Osteoblast (primary cell): ENCODE results near the gene MFSD6. TPM values are rescaled to one million over a fixed set of nuclear protein-coding genes. Genes with fewer than 3 reads are reported as not detected.
"Not testable (repeated sequence)": the region's sequence is repeated elsewhere in the genome, so short reads cannot be mapped to it uniquely, and the experiment has no call there.

Experiments used
- DNase-seq: peaks from one replicate; pipeline ENCODE4 v3.0.0; 2011; ENCODE audit warnings: low spot score, mixed read lengths; ENCODE audit not compliant: insufficient read length; ENCODE audit errors: missing footprints
- H2AFZ ChIP-seq: 2 replicates; pipeline ENCODE4 v1.6.0; 2011; ENCODE audit warnings: mild to moderate bottlenecking, low read length
- H3K27ac ChIP-seq: 2 replicates; pipeline ENCODE4 v1.5.1; 2011; ENCODE audit warnings: mild to moderate bottlenecking, low read depth, low read length, moderate library complexity
- H3K27me3 ChIP-seq: 2 replicates; pipeline ENCODE4 v1.6.0; 2012; ENCODE audit warnings: mild to moderate bottlenecking, control low read depth, inconsistent platforms, low read length, moderate library complexity; ENCODE audit not compliant: insufficient read depth
- H3K36me3 ChIP-seq: 2 replicates; pipeline ENCODE4 v1.5.1; 2011; ENCODE audit warnings: mild to moderate bottlenecking, low read length, control low read depth, moderate library complexity; ENCODE audit not compliant: insufficient read depth
- H3K4me1 ChIP-seq: 2 replicates; pipeline ENCODE4 v1.5.1; 2011; ENCODE audit warnings: mild to moderate bottlenecking, low read length, control low read depth, moderate library complexity; ENCODE audit not compliant: insufficient read depth
- H3K4me2 ChIP-seq: 2 replicates; pipeline ENCODE4 v1.6.0; 2011; ENCODE audit warnings: mild to moderate bottlenecking, low read length; ENCODE audit not compliant: insufficient read depth
- H3K4me3 ChIP-seq: fragments of 200-600 bp; sonication (generic); 3 replicates; pipeline ENCODE4 v1.5.1; 2012; ENCODE audit warnings: mild to moderate bottlenecking, low read length, inconsistent platforms; ENCODE audit not compliant: insufficient read depth
- H3K79me2 ChIP-seq: 2 replicates; pipeline ENCODE4 v1.6.0; 2012; ENCODE audit warnings: mild to moderate bottlenecking, low read length, control low read depth, inconsistent platforms; ENCODE audit not compliant: insufficient read depth
- H3K9me3 ChIP-seq: 2 replicates; pipeline ENCODE4 v1.5.1; 2011; ENCODE audit warnings: low read depth, low read length, control low read depth
- H4K20me1 ChIP-seq: 2 replicates; pipeline ENCODE4 v1.6.0; 2012; ENCODE audit warnings: mild to moderate bottlenecking, low read length, control low read depth; ENCODE audit not compliant: insufficient read depth
- total RNA-seq: library from RNA; depleted of rRNA; stranded (reverse); fragments of >200 nt; gene quantifications from 2 replicates; pipeline ENCODE4 v1.2.3, GENCODE V29; 2012
- TF ChIP-seq, protein P1 (sequence below): IDR thresholded peaks from 2 replicates; pipeline ENCODE4 v1.5.1; 2011; ENCODE audit warnings: mild to moderate bottlenecking, low read depth, low read length, moderate library complexity; ENCODE audit errors: extremely low read depth

The MFSD6 gene
- total RNA-seq, 1 donor = 11.2 TPM

DNA sequence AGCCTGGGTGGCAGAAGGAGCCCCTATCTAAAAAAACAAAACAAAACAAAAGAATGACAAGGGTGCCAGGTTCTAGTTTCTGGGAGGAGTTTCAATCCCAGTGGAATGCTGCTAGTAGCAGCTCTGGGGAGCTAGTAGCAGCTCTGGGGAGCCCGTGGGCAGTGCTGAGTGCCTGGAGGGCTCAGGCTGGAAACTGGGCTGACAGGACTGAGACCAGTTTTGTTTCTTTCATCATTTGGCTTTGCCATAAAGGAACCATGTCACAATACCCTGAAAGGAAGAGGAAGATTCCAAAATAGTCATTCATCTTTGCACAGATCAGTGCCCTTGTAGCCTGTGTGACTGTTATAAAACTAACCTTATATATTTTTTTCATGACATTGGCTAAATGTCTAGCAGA, 10.6 kb downstream of the MFSD6 start:
- Histone ChIP-seq H3K79me2 (no peaks in the 10 kb centered on the region), H3K4me1 (no peaks in the 10 kb centered on the region), H3K27me3 (no peaks in the 10 kb centered on the region), H3K4me2 (no peak overlapping the region), H3K27ac (no peak overlapping the region), H2AFZ (no peak overlapping the region), H3K9me3 (no peaks in the 10 kb centered on the region), H3K36me3 (no peaks in the 10 kb centered on the region), H4K20me1 (no peaks in the 10 kb centered on the region), H3K4me3 (no peak overlapping the region)
- TF ChIP-seq, protein P1, sequence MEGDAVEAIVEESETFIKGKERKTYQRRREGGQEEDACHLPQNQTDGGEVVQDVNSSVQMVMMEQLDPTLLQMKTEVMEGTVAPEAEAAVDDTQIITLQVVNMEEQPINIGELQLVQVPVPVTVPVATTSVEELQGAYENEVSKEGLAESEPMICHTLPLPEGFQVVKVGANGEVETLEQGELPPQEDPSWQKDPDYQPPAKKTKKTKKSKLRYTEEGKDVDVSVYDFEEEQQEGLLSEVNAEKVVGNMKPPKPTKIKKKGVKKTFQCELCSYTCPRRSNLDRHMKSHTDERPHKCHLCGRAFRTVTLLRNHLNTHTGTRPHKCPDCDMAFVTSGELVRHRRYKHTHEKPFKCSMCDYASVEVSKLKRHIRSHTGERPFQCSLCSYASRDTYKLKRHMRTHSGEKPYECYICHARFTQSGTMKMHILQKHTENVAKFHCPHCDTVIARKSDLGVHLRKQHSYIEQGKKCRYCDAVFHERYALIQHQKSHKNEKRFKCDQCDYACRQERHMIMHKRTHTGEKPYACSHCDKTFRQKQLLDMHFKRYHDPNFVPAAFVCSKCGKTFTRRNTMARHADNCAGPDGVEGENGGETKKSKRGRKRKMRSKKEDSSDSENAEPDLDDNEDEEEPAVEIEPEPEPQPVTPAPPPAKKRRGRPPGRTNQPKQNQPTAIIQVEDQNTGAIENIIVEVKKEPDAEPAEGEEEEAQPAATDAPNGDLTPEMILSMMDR = no peak
- DNase-seq = no peak

DNA sequence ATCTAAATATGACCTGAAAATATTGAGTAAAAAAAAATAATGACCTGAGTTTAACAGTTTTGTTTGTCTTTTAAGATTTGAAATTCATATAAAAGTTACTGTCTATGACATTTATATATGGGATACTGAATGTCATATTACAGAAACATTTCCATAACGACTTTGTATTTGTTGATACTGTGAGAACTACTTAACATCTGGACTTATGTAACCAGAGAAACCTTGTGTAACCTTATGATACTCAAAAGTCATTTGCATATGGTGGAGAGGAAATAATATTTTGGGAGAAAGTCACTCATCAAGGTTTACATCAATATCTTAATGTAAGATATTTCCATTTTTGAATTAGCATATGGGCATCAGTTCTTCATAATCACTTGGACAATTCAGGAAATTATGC, 12.6 kb downstream of the MFSD6 start:
- DNase-seq = no peak
- Histone ChIP-seq H3K27me3 (no peaks in the 10 kb centered on the region), H3K9me3 (no peaks in the 10 kb centered on the region), H3K79me2 (no peaks in the 10 kb centered on the region), H2AFZ (no peak overlapping the region), H3K4me1 (no peaks in the 10 kb centered on the region), H3K36me3 (no peaks in the 10 kb centered on the region), H3K4me3 (no peak overlapping the region), H3K4me2 (no peak overlapping the region), H3K27ac (no peak overlapping the region), H4K20me1 (no peaks in the 10 kb centered on the region)
- TF ChIP-seq, protein P1 = no peak

DNA sequence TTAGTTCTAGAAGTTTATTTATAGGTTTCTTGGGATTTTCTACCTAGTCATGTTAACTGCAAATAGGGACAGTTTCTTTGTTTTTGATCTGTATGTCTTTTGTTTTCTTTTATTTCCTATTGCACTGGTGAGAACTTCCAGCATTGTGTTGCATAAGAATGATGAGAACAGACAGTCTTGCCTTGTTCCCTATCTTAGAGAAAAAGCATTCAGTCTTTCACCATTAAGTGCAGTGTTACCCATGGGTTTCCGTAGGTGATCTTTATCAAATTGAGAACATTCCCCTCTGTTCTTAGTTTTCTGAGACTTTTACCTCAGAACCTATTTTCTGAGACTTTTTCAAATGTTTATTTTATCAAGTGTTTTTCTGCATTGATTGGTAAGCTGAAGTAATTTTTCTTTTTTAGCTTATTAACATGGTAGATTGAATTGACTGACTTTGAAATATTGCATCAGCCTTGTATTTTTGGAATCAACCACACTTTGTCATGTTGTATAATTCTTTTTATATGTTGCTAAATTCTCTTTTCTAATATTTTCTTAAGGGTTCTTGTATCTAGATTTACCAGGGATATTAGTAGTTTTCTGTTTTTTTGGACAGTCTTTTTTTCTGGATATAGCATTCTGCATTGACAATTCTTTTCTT, 17.2 kb downstream of the MFSD6 start:
- Histone ChIP-seq H3K4me2 (no peak overlapping the region), H3K27ac (no peak overlapping the region), H3K4me1 (no peaks in the 10 kb centered on the region), H3K9me3 (no peaks in the 10 kb centered on the region), H3K36me3 (no peaks in the 10 kb centered on the region), H3K27me3 (no peaks in the 10 kb centered on the region), H4K20me1 (no peaks in the 10 kb centered on the region), H3K4me3 (no peak overlapping the region), H2AFZ (no peak overlapping the region), H3K79me2 (no peaks in the 10 kb centered on the region)
- TF ChIP-seq, protein P1 = no peak
- DNase-seq = no peak

DNA sequence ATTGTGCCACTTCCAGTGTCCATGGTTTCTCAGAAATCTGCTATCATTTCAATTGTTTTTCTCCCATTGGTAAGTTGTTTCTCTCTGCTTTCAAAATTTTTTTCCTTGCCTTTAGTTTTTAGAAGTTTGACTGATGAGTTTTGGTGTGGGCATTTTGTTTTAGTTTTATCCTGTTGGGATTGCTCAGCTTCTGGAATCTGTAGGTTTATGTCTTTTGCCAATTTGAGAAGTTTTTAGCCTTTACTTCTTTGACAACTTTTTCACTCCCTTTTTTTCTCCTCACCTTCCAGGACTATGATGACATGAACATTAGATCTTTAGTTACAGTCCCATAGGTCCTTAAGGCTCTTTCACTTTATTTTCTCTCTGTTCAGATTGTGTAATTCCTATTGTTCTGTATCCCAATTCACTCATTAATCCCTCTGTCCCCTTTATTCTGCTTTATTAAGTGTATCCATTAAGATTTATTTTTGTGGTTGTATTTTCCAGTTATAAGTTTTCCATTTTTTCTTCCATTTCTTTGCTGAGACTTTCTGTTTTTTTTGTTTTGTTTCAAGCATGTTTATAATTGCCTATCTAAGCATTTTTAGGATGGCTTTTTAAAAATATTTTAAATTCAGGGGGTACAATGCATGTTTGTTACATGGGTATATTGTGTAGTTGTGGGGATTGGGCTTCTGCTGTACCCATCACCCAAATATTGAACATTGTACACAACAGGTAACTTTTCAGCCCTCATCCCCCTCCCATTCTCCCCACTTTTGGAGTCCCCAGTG, 17.9 kb downstream of the MFSD6 start:
- H4K20me1 ChIP-seq = no peaks in the 10 kb centered on the region
- no peaks in the 10 kb centered on the region for H3K27me3 ChIP-seq
- TF ChIP-seq, protein P1 = no peak
- H3K36me3 ChIP-seq = no peaks in the 10 kb centered on the region
- no peaks in the 10 kb centered on the region for H3K9me3 ChIP-seq
- no peak overlapping the region for H2AFZ ChIP-seq
- DNase-seq = no peak
- no peak overlapping the region for H3K4me2 ChIP-seq
- H3K4me3 ChIP-seq = no peak overlapping the region
- no peaks in the 10 kb centered on the region for H3K79me2 ChIP-seq
- no peak overlapping the region for H3K27ac ChIP-seq
- no peaks in the 10 kb centered on the region for H3K4me1 ChIP-seq

DNA sequence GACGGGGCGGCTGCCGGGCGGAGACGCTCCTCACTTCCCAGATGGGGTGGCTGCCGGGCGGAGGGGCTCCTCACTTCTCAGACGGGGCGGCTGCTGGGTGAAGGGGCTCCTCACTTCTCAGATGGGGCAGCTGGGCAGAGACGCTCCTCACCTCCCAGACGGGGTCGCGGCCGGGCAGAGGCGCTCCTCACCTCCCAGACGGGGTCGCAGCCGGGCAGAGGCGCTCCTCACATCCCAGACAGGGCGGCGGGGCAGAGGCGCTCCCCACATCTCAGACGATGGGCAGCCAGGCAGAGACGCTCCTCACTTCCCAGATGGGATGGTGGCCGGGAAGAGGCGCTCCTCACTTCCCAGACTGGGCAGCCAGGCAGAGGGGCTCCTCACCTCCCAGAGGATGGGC, 22.7 kb downstream of the MFSD6 start:
- H3K4me1 ChIP-seq, H3K4me2 ChIP-seq, H3K27me3 ChIP-seq, DNase-seq, H2AFZ ChIP-seq, H3K4me3 ChIP-seq, H3K79me2 ChIP-seq, H3K9me3 ChIP-seq, H3K36me3 ChIP-seq, H4K20me1 ChIP-seq, H3K27ac ChIP-seq: not testable (repeated sequence)
